GM19463 (cell line): Measurements from ENCODE around the gene RB1.
"Not testable (repeated sequence)": the region's sequence is repeated elsewhere in the genome, so short reads cannot be mapped to it uniquely, and the experiment has no call there.

Experiments
- ATAC-seq: cut with Tn5 transposase; IDR thresholded peaks from one replicate; pipeline ENCODE4 v1.9.1; 2021; ENCODE audit warnings: mild to moderate bottlenecking, moderate library complexity; ENCODE audit not compliant: unreplicated experiment

Gene RB1

GRCh38 chr13:48346583-48346982 lies 43.0 kb downstream of the RB1 start:
- no peak for ATAC-seq

GRCh38 chr13:48349525-48349924 lies 46.0 kb downstream of the RB1 start:
- ATAC-seq, result no peak

GRCh38 chr13:48353590-48353989 lies 50.0 kb downstream of the RB1 start:
- ATAC-seq, result no peak

- ATAC-seq, result not testable (repeated sequence)
These were observed 52.0 kb downstream of the RB1 start for GRCh38 chr13:48355524-48355923.

GRCh38 chr13:48356750-48357149 lies 53.2 kb downstream of the RB1 start:
- no peak for ATAC-seq

GRCh38 chr13:48369988-48370387 lies 66.4 kb downstream of the RB1 start:
- no peak for ATAC-seq

- no peak for ATAC-seq
These were observed 67.3 kb downstream of the RB1 start for GRCh38 chr13:48370815-48371214.

GRCh38 chr13:48377857-48378256 lies 74.3 kb downstream of the RB1 start:
- no peak for ATAC-seq

- ATAC-seq, result no peak
These were observed 77.0 kb downstream of the RB1 start for GRCh38 chr13:48380581-48380980.

- ATAC-seq, result no peak
These were observed 79.8 kb downstream of the RB1 start for GRCh38 chr13:48383384-48383783.

GRCh38 chr13:48386816-48387215 lies 83.3 kb downstream of the RB1 start:
- no peak for ATAC-seq

GRCh38 chr13:48391257-48391656 lies 87.7 kb downstream of the RB1 start:
- ATAC-seq, result no peak

- ATAC-seq, result no peak
These were observed 89.6 kb downstream of the RB1 start for GRCh38 chr13:48393030-48393697.

GRCh38 chr13:48393698-48394085 lies 90.1 kb downstream of the RB1 start:
- ATAC-seq, result no peak

- no peak for ATAC-seq
These were observed 94.2 kb downstream of the RB1 start for GRCh38 chr13:48397744-48398143.

GRCh38 chr13:48398450-48399095 lies 95.0 kb downstream of the RB1 start:
- ATAC-seq, result no peak

- ATAC-seq, result no peak
These were observed 96.6 kb downstream of the RB1 start for GRCh38 chr13:48400090-48400694.

GRCh38 chr13:48400850-48401291 lies 97.3 kb downstream of the RB1 start:
- peak; percentile 51 for ATAC-seq

GRCh38 chr13:48401480-48401879 lies 97.9 kb downstream of the RB1 start:
- no peak for ATAC-seq

- no peak for ATAC-seq
These were observed 98.9 kb downstream of the RB1 start for GRCh38 chr13:48402325-48402932.

GRCh38 chr13:48403151-48403631 lies 99.6 kb downstream of the RB1 start:
- ATAC-seq, result peak; percentile 43

- ATAC-seq, result no peak
These were observed 100.4 kb downstream of the RB1 start for GRCh38 chr13:48403913-48404312.
